ENCODE results near the gene TTC34.
A peak's percentile ranks its signal among the peaks of the same experiment; 100 is the strongest.

Gene TTC34

GRCh38 chr1:2602866-2603520 is 198.5 kb downstream of the TTC34 start:
- no peak for DNase-seq

- no peak for DNase-seq
Observed at GRCh38 chr1:2602311-2602835, 199.1 kb downstream of the TTC34 start.

GRCh38 chr1:2601721-2602303 is 199.7 kb downstream of the TTC34 start:
- no peak for DNase-seq

- DNase-seq = peak; percentile 8
Observed at GRCh38 chr1:2598329-2598931, 203.1 kb downstream of the TTC34 start.

GRCh38 chr1:2597441-2598328 is 203.8 kb downstream of the TTC34 start:
- no peak for DNase-seq

GRCh38 chr1:2596530-2597333 is 204.8 kb downstream of the TTC34 start:
- DNase-seq = peak; percentile 68

GRCh38 chr1:2595812-2596529 is 205.5 kb downstream of the TTC34 start:
- no peak for DNase-seq

GRCh38 chr1:2595261-2595811 is 206.2 kb downstream of the TTC34 start:
- no peak for DNase-seq

- DNase-seq = no peak
Observed at GRCh38 chr1:2594641-2595131, 206.8 kb downstream of the TTC34 start.

- DNase-seq = peak; percentile 66
Observed at GRCh38 chr1:2594001-2594640, 207.4 kb downstream of the TTC34 start.

- no peak for DNase-seq
Observed at GRCh38 chr1:2593251-2593878, 208.1 kb downstream of the TTC34 start.

GRCh38 chr1:2592672-2593071 is 208.8 kb downstream of the TTC34 start:
- peak; percentile 11 for DNase-seq

GRCh38 chr1:2591581-2592261 is 209.8 kb downstream of the TTC34 start:
- no peak for DNase-seq

GRCh38 chr1:2591233-2591580 is 210.3 kb downstream of the TTC34 start:
- DNase-seq = no peak

GRCh38 chr1:2590233-2591141 is 211.0 kb downstream of the TTC34 start:
- no peak for DNase-seq

GRCh38 chr1:2589431-2590232 is 211.9 kb downstream of the TTC34 start:
- no peak for DNase-seq

- DNase-seq = peak; percentile 4
Observed at GRCh38 chr1:2588661-2589430, 212.6 kb downstream of the TTC34 start.

Measured in NCI-H69 (cell line).